ENCODE measurements around the gene CCDC59. TPM values are rescaled to one million over a fixed set of nuclear protein-coding genes. Genes with fewer than 3 reads are reported as not detected.

CCDC59 gene
- total and polyA plus RNA-seq, 10 of the 15 experiments (the other 5 are each of a cell fraction or from before 2014, with no cell fraction given) = 30.4 to 128 (median 84.0) TPM

DNA sequence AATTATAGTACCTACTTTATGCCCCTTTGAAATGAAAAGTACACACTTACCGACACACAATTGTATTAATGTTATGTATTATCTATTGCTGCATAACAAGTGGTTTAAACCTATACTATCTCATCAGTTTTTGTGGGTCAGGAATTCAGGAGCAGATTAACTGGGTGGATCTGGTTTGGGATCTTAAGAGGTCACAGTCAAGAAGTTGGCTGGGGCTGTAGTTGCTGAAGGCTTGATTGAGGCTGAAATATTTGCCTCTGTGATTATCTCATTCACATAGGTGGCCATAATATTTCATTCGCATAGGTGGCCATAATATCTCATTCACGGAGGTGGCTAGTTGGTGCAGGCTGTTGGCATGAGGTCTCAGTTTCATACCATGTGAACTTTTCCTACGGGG, 5.8 kb upstream of the CCDC59 start (continued):
- TF ChIP-seq, protein P1, sequence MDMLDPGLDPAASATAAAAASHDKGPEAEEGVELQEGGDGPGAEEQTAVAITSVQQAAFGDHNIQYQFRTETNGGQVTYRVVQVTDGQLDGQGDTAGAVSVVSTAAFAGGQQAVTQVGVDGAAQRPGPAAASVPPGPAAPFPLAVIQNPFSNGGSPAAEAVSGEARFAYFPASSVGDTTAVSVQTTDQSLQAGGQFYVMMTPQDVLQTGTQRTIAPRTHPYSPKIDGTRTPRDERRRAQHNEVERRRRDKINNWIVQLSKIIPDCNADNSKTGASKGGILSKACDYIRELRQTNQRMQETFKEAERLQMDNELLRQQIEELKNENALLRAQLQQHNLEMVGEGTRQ (IDR thresholded peaks at IDR 0.05; ENCODE audit: borderline replicate concordance, low read depth, low read length) = no peak
- TF ChIP-seq RCOR1 (conservative IDR thresholded peaks at IDR 0.05; ENCODE audit: low read depth, low read length) = no peak

DNA sequence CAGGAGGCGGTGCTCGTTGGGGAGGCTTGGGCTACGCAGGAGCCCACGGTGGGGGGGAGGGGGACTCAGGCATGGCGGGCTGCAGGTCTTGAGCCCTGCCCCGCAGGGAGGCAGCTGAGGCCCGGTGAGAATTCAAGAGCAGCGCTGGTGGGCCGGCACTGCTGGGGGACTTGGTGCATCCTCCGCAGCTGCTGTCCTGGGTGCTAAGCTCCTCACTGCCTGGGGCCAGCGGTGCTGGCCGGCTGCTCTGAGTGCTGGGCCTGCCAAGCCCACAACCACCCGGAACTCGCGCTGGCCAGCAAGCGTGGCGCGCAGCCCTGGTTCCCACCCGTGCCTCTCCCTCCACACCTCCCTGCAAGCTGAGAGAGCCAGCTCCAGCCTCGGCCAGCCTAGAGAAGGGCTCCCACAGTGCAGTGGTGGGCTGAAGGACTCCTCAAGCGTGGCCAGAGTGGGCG, 3.3 kb upstream of the CCDC59 start:
- RAD21 ChIA-PET (ENCODE audit: unreplicated experiment) = interaction anchor here (0.9 to 1.5 kb wide), 2 partner anchors 718 to 1462 kb away, joined by 3 read pairs; no protein-coding TSS in a partner anchor
- ATAC-seq = no peak
- no peak for FAIRE-seq
- TF ChIP-seq MEF2A (IDR thresholded peaks at IDR 0.05; ENCODE audit: insufficient read depth, low read depth, low read length) = no peak
- TF ChIP-seq, protein P2, sequence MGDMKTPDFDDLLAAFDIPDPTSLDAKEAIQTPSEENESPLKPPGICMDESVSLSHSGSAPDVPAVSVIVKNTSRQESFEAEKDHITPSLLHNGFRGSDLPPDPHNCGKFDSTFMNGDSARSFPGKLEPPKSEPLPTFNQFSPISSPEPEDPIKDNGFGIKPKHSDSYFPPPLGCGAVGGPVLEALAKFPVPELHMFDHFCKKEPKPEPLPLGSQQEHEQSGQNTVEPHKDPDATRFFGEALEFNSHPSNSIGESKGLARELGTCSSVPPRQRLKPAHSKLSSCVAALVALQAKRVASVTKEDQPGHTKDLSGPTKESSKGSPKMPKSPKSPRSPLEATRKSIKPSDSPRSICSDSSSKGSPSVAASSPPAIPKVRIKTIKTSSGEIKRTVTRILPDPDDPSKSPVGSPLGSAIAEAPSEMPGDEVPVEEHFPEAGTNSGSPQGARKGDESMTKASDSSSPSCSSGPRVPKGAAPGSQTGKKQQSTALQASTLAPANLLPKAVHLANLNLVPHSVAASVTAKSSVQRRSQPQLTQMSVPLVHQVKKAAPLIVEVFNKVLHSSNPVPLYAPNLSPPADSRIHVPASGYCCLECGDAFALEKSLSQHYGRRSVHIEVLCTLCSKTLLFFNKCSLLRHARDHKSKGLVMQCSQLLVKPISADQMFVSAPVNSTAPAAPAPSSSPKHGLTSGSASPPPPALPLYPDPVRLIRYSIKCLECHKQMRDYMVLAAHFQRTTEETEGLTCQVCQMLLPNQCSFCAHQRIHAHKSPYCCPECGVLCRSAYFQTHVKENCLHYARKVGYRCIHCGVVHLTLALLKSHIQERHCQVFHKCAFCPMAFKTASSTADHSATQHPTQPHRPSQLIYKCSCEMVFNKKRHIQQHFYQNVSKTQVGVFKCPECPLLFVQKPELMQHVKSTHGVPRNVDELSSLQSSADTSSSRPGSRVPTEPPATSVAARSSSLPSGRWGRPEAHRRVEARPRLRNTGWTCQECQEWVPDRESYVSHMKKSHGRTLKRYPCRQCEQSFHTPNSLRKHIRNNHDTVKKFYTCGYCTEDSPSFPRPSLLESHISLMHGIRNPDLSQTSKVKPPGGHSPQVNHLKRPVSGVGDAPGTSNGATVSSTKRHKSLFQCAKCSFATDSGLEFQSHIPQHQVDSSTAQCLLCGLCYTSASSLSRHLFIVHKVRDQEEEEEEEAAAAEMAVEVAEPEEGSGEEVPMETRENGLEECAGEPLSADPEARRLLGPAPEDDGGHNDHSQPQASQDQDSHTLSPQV (IDR thresholded peaks at IDR 0.05) = no peak
- TF ChIP-seq PAX8 (IDR thresholded peaks at IDR 0.05) = no peak
- TF ChIP-seq, protein P3, sequence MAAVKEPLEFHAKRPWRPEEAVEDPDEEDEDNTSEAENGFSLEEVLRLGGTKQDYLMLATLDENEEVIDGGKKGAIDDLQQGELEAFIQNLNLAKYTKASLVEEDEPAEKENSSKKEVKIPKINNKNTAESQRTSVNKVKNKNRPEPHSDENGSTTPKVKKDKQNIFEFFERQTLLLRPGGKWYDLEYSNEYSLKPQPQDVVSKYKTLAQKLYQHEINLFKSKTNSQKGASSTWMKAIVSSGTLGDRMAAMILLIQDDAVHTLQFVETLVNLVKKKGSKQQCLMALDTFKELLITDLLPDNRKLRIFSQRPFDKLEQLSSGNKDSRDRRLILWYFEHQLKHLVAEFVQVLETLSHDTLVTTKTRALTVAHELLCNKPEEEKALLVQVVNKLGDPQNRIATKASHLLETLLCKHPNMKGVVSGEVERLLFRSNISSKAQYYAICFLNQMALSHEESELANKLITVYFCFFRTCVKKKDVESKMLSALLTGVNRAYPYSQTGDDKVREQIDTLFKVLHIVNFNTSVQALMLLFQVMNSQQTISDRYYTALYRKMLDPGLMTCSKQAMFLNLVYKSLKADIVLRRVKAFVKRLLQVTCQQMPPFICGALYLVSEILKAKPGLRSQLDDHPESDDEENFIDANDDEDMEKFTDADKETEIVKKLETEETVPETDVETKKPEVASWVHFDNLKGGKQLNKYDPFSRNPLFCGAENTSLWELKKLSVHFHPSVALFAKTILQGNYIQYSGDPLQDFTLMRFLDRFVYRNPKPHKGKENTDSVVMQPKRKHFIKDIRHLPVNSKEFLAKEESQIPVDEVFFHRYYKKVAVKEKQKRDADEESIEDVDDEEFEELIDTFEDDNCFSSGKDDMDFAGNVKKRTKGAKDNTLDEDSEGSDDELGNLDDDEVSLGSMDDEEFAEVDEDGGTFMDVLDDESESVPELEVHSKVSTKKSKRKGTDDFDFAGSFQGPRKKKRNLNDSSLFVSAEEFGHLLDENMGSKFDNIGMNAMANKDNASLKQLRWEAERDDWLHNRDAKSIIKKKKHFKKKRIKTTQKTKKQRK (IDR thresholded peaks at IDR 0.05; ENCODE audit: low read depth, low read length) = no peak
- TF ChIP-seq IKZF2 (IDR thresholded peaks at IDR 0.05) = no peak
- TF ChIP-seq, protein P4, sequence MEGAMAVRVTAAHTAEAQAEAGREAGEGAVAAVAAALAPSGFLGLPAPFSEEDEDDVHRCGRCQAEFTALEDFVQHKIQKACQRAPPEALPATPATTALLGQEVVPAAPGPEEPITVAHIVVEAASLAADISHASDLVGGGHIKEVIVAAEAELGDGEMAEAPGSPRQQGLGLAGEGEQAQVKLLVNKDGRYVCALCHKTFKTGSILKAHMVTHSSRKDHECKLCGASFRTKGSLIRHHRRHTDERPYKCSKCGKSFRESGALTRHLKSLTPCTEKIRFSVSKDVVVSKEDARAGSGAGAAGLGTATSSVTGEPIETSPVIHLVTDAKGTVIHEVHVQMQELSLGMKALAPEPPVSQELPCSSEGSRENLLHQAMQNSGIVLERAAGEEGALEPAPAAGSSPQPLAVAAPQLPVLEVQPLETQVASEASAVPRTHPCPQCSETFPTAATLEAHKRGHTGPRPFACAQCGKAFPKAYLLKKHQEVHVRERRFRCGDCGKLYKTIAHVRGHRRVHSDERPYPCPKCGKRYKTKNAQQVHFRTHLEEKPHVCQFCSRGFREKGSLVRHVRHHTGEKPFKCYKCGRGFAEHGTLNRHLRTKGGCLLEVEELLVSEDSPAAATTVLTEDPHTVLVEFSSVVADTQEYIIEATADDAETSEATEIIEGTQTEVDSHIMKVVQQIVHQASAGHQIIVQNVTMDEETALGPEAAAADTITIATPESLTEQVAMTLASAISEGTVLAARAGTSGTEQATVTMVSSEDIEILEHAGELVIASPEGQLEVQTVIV (IDR thresholded peaks at IDR 0.05; ENCODE audit: borderline replicate concordance, partially characterized antibody) = no peak
- TF ChIP-seq ZNF274 (IDR thresholded peaks at IDR 0.05; ENCODE audit: insufficient read depth, insufficient read length) = no peak
- no peak for TF ChIP-seq YBX1 (IDR thresholded peaks at IDR 0.05)
- no peak for TF ChIP-seq POLR2A (IDR thresholded peaks at IDR 0.05; ENCODE audit: low read depth, low read length)
- no peak for TF ChIP-seq PML (IDR thresholded peaks at IDR 0.05; ENCODE audit: low read length)
- TF ChIP-seq RELA (IDR thresholded peaks at IDR 0.05; ENCODE audit: borderline replicate concordance, partially characterized antibody) = no peak

More for the DNA sequence above, 3.3 kb upstream of the CCDC59 start:
- Histone ChIP-seq H3K36me3 (ENCODE audit: control insufficient read depth in 2 of 2, insufficient read depth in 2 of 2, low read length in 1 of 2) (no peaks in the 10 kb centered on the region), H3K27ac (ENCODE audit: control insufficient read depth, insufficient read depth) (no peak overlapping the region), H3K9ac (ENCODE audit: control insufficient read depth, insufficient read depth, low read length) (no peak overlapping the region), H3K79me2 (ENCODE audit: control insufficient read depth, insufficient read depth, low read length) (peaks cover 28% of the 10 kb centered on the region), H4K20me1 (ENCODE audit: control insufficient read depth, insufficient read depth) (no peaks in the 10 kb centered on the region), H3K4me1 (ENCODE audit: control insufficient read depth, insufficient read depth, low read length) (no peaks in the 10 kb centered on the region), H3K4me2 (ENCODE audit: control insufficient read depth, insufficient read depth) (no peak overlapping the region), H3K9me3 (replicated peaks; ENCODE audit: control insufficient read depth, insufficient read depth, low read length) (no peaks in the 10 kb centered on the region; the same call in 2 of the 3 replicates), H3K27me3 (replicated peaks in 1 of 2; ENCODE audit: control insufficient read depth in 2 of 2, insufficient read depth in 2 of 2, low read length in 1 of 2) (no peaks in the 10 kb centered on the region), H3K4me3 (no peak overlapping the region), H2AFZ (ENCODE audit: control insufficient read depth, low read depth, low read length) (no peak overlapping the region)
- ChIA-PET CTCF (interaction anchor here (0.7 to 2.0 kb wide), 6 partner anchors 8 to 751 kb away, joined by 3 to 7 read pairs (median 4); no protein-coding TSS in a partner anchor), SMC1A (ENCODE audit: uncharacterized antibody, unreplicated experiment) (no interaction called here), POLR2A (no interaction called here)
- WGBS (ENCODE audit: insufficient coverage, insufficient replicate concordance, low lambda C conversion rate, missing lambda C conversion rate) = 94% methylated on average over 18 of the region's 22 CpGs
- no peak for DNase-seq (ENCODE audit: low read depth, low spot score)
- intact Hi-C loops (cut with micrococcal nuclease; ENCODE audit: unreplicated experiment) (no loop called here), in situ Hi-C loops (cut with MboI) (loop anchor here (10.0 to 25.0 kb wide), 2 partner anchors 273 to 1549 kb away; no protein-coding TSS in a partner anchor)
- BruUV-seq (replicated peaks) = no TSS peak

Data from GM12878 (cell line).